CD4-positive, alpha-beta T cell treated with Interleukin-15 for 1 hour (primary cell): ENCODE results near the gene DCAF17.
"Not testable (repeated sequence)": the region's sequence is repeated elsewhere in the genome, so short reads cannot be mapped to it uniquely, and the experiment has no call there.

Source experiments
- DNase-seq: peaks from one replicate; pipeline ENCODE4 v3.0.0-alpha.2; 2020

DCAF17 gene

DNA sequence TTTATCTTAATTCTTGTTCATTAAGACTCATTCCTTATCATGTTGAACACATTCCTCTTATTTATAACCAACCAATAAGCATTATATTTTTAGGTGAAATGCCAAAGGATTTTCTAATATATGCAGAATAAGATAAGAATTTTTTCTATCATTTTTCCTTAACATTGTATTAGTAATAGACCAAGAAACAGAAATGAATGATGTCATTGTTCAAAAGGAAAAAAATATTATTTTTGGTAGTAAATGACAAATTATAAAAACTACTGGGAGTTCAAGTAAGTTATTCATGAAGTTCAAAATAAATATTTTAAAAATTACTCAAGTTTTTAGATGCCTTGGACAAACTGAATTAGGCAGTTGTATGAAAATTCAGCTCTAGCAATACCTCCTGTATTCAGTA, 25.5 kb downstream of the DCAF17 start:
- DNase-seq, result no peak

- no peak for DNase-seq
These were observed 26.5 kb downstream of the DCAF17 start for GRCh38 chr2:171460537-171460936.

DNA sequence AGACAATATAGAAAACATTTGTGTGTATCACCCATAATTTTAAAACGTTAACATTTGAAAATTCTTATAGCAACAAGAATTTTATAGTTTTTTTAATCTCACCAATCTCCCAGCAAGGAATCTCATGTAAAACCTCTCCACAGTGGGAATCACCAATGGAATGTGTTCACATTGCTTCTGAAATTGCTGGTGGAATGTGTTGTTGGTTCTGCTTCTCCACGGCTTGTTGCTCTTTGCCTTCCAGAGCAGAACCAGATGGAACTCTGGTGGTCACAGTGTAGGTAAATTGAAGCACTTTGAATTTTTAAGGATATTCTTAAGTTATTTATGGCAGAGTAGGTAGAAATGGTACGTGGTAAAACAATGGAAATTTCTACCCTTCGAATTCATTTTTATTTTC, 35.1 kb downstream of the DCAF17 start:
- DNase-seq, result no peak

DNA sequence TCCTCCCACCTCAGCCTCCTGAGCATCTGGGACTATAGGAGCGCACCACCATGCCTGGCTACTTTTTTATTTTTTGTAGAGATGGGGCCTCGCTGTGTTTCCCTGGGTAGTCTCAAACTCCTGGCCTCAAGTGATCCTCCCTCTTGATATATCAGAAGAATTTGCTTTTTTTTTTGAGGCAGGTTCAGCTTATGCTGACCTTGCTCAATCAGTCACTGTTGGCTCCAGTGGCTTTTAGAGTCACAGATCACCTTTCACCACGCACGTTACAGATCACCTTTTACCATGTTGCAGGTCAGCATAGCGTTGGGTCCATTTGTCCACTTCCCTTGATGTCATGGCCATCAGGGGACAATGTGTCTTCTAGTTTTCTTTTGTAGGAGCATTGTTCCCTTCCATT, 36.1 kb downstream of the DCAF17 start:
- no peak for DNase-seq

- no peak for DNase-seq
These were observed 42.0 kb downstream of the DCAF17 start for GRCh38 chr2:171475979-171476378.

- DNase-seq, result no peak
These were observed 44.3 kb downstream of the DCAF17 start for GRCh38 chr2:171478345-171478744.

DNA sequence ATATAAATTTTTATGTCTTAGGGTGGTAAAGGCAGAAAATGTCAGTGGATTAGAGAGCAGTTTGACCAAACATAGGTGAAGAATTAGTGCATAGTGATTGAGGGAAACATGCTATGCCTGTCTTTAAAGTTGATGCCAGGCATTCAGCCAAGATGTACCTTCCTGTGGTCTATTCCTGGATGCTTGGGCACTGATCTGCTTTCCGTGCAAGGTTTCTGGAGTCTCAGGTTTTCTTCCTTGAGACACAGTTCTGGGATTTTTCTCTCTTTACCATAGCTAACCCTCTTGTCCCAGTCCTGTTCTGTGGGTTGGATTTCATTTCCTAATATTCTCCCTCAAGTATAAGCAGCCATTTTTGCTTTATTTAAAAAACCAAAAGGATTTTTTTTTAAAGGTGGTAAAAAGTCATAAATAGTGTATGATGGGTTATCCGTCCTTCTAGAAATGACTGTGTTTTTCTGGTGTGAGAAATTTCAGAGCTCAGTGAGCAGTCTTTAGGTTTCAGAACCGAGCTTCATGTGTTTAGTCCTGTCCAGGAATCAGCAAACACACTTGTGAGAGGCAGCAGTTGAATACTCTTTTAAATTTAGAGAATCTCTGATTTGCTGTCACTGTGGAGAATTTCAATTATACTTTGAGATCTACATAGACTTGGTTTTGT, 45.3 kb downstream of the DCAF17 start:
- DNase-seq, result no peak

DNA sequence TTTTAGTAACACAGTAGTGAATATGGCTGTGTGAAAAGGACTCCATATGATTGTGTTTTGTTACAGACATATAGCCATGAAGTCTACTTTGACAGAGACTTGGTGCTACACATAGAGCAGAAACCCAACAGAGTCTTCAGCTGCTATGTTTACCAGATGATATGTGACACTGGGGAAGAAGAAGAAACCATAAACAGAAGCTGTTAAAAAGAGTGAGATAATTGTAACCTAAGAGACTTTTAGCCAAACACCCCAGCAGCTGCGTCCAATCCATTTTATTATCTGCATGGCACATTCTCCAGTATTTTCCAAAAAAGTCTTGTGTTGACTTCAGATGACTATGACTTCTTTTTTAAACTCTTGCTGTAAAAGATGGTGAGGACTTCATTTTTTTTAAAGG, 46.9 kb downstream of the DCAF17 start:
- DNase-seq, result no peak

GRCh38 chr2:171482308-171482707, 48.3 kb downstream of the DCAF17 start:
- no peak for DNase-seq

DNA sequence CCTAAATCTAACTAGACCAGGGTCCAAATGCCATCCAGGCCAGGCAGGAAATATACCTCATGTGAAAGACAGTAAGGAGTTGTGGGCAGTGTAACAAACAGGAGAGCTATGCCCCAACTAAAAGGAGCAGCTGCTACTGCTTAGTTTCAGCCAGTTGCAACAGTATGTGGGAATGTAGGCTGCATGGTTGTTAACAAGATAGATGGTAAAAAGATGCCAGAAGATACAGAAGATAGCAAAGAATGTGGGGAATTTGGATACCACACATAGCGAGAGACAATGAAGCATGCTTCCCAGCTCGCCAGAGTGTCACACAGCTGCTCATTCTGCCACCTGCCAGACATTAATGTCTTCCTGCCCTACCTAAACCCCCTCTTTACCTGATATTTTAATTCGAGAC, 48.9 kb downstream of the DCAF17 start:
- no peak for DNase-seq

- DNase-seq, result no peak
These were observed 49.8 kb downstream of the DCAF17 start for GRCh38 chr2:171483793-171484192.

DNA sequence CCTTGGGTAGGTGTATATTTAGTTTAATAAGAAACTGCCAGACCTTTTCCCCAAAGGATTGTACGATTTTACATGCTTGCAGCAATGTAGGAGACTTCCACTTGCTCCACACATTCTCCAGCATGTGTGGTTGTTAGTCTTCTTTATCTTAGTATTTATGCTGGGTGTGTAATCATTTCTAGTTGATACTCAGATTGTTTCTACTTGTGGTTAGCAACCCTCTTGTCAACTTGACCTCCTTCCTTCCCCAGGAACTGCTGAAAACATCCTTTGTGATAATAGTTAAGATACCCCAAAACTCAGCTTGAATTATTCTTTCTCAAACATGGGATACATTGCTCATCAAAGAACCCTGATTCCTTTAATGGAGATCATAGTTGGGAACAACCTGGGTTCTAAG, 51.1 kb downstream of the DCAF17 start:
- no peak for DNase-seq

DNA sequence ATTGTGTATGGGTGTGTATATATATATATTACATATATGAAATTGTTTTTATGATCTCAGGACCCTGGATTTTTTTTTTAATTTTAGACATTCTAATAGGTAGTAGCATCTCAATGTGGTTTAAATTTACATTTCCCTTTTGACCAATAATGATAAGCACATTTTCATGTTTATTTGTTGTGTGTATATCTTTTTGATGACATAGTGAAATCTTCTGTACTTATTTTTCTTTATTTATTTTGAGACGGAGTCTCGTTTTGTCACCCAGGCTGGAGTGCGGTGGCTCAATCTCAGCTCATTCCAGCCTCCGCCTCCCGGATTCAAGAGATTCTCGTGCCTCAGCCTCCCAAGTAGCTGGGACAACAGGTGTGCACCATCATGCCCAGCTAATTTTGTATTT, 53.2 kb downstream of the DCAF17 start:
- DNase-seq, result no peak

GRCh38 chr2:171487803-171488259, 53.8 kb downstream of the DCAF17 start:
- no peak for DNase-seq

GRCh38 chr2:171490577-171490976, 56.6 kb downstream of the DCAF17 start:
- no peak for DNase-seq

DNA sequence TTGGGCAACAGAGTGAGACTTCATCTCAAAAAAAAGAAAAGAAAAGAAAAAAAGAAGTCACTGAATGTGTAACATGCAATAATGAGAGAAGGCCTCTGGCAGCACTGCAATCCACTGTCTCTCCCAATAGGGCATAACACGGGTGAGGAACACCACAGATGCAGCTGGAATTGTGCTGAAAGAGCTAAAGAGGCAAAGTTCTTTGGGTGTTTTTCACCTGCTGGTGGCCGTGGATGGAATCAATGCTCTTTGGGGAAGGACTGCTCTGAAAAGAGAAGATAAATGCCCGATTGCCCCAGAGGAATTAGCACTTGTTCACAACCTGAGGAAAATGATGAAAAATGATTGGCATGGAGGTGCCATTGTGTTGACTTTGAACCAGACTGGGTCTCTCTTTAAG, 57.3 kb downstream of the DCAF17 start:
- no peak for DNase-seq

GRCh38 chr2:171492664-171493063, 58.6 kb downstream of the DCAF17 start:
- no peak for DNase-seq

DNA sequence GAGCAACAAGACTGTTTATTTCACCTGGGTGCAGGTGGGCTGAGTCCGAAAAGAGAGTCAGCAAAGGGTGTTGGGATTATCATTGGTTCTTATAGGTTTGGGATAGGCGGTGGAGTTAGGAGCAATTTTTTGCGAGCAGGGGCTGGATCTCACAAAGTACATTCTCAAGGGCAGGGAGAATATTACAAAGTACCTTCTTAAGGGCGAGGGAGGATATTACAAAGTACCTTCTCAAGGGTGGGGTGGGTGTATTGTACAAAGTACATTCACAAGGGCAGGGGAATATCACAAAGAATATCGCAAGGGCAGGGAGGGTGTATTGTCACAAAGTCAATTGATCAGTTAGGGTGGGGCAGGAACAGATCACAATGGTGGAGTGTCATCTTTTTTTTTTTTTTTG, 63.6 kb downstream of the DCAF17 start:
- DNase-seq, result not testable (repeated sequence)

GRCh38 chr2:171505374-171505773, 71.3 kb downstream of the DCAF17 start:
- no peak for DNase-seq

- DNase-seq, result no peak
These were observed 76.1 kb downstream of the DCAF17 start for GRCh38 chr2:171509945-171510731.

- no peak for DNase-seq
These were observed 78.0 kb downstream of the DCAF17 start for GRCh38 chr2:171512014-171512413.

DNA sequence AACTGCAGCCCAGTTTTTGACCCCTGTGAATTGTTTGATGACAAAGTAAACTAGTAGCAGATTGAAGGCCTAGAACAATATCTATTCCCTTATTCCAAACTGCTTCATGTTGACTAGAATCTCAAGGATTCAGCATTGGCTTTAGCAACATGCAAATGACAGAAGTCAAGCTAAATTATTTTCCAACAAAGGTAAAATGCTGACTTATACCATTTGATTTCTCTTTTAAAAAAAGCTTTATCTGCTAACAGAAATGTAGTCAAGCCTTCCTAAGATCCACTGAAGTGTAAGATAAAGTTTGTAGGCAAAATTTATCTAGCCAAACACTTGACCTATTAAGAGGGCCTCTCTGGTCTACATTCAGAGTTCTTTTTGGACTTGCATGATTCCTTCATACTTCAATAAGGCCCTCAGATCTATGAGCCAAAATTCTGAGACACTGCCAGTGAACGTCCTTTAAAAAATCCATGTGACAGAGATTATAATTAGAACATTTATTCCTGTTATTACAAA, 78.7 kb downstream of the DCAF17 start:
- DNase-seq, result no peak

DNA sequence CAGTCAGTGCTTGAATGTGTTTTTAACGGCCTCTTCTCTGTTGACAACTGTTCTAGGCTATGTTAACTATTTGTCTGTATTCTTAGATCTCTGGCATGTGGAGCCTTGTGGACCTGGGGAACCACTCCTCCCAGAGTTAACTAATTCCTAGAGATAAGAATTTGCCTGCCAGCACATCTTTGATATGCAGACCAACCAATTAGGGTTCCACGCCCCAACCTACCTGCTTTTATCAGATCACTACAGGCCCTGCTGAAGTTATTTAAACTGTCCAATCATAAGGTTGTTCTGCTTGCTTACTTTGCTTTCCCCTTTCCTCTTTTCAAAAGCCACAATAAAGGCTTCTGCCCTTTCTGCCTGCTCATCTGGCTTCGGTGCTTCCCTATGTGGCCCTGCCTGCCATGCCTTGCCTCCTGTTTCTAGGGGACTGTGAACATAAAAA, 79.7 kb downstream of the DCAF17 start:
- no peak for DNase-seq

DNA sequence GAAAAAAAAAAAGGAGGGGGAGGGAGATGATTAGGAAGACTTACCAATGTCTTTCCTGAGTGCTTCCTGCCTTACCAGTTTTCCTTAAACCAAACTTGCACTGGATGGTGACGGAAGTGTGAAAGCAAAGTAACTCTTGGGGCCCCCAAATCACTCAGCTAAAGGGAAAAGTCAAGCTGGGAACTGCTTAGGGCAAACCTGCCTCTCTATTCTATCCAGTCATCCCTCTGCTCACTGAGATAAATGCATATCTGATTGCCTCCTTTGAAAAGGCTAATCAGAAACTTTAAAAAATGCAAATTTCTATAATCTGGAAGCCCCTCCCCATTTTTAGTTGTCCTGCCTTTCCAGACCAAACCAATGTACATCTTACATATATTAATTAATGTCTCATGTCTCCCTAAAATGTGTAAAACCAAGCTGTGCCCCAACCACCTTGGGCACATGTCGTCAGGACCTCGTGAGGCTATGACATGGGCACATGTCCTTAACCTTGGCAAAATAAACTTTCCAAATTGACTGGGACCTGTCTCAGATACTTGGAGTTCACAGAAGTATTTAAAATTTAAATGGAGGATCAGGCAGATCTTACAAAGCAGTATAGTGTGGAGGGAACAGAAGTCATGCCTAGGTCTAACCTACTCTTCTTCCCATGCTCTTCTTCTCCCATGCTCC, 81.0 kb downstream of the DCAF17 start:
- DNase-seq, result no peak
